Uterus (tissue), 2 donors: Measurements from ENCODE around the gene DTNBP1.

Experiments
- CTCF ChIP-seq, 4 experiments: fragments of 200-600 bp in 2 of 4; fragments of 450-650 bp in 2 of 4; sonication (generic) in 2 of 4; IDR thresholded peaks; one replicate each; pipeline ENCODE4 v1.5.1; 2016 to 2019; ENCODE audit warnings: antibody characterized with exemption in 4 of 4, mild to moderate bottlenecking in 2 of 4, moderate library complexity in 1 of 4
- POLR2A ChIP-seq, 2 donors: fragments of 450-650 bp; IDR thresholded peaks; one replicate each; pipeline ENCODE4 v1.6.1; 2016; ENCODE audit warnings: antibody characterized with exemption in 2 of 2, mild to moderate bottlenecking in 1 of 2, moderate library complexity in 1 of 2

- TF ChIP-seq CTCF (IDR thresholded peaks at IDR 0.05) (no peak), POLR2A (IDR thresholded peaks at IDR 0.05) (no peak)
Observed at GRCh38 chr6:15526212-15526701, 136.6 kb downstream of the DTNBP1 start.
